GM23338 (cell line): ENCODE results near the gene LRRC25. TPM values are rescaled to one million over a fixed set of nuclear protein-coding genes. Genes with fewer than 3 reads are reported as not detected.

Experiments
- CREB1 ChIP-seq: fragments of 250-450 bp; sonication (Bioruptor Pico); IDR thresholded peaks from 2 replicates; pipeline ENCODE4 v1.5.0; 2020; ENCODE audit warnings: low read depth, mild to moderate bottlenecking, moderate library complexity
- CTCF ChIP-seq, 2 experiments: fragments of 200-600 bp in 1 of 2; sonication (generic) in 1 of 2; conservative IDR thresholded peaks; 2 replicates each; pipeline versions ENCODE4 v1.5.1 to v1.6.1; 2016 to 2017; ENCODE audit warnings: antibody characterized with exemption in 2 of 2, low read depth in 2 of 2, mild to moderate bottlenecking in 2 of 2, moderate library complexity in 1 of 2
- ETS1 ChIP-seq: IDR thresholded peaks from 2 replicates; pipeline ENCODE4 v1.6.1; 2016; ENCODE audit warnings: antibody characterized with exemption
- EZH2 ChIP-seq: fragments of 200-600 bp; sonication (generic); IDR thresholded peaks from one replicate; pipeline ENCODE4 v1.8.0; 2017; ENCODE audit warnings: antibody characterized with exemption, mild to moderate bottlenecking, low read depth; ENCODE audit not compliant: unreplicated experiment
- EZH2phosphoT487 ChIP-seq: fragments of 200-600 bp; sonication (generic); IDR thresholded peaks from one replicate; pipeline ENCODE4 v1.8.1; 2018; ENCODE audit warnings: antibody characterized with exemption; ENCODE audit not compliant: unreplicated experiment
- JUNB ChIP-seq: IDR thresholded peaks from one replicate; pipeline ENCODE4 v1.6.1; 2016; ENCODE audit warnings: antibody characterized with exemption; ENCODE audit not compliant: unreplicated experiment
- NANOG ChIP-seq: IDR thresholded peaks from 2 replicates; pipeline ENCODE4 v1.6.1; 2016; ENCODE audit warnings: antibody characterized with exemption, borderline replicate concordance
- POLR2AphosphoS5 ChIP-seq: IDR thresholded peaks from 2 replicates; pipeline ENCODE4 v1.6.1; 2016; ENCODE audit warnings: antibody characterized with exemption, low read depth
- STAT1 ChIP-seq: IDR thresholded peaks from one replicate; pipeline ENCODE4 v1.6.1; 2016; ENCODE audit warnings: antibody characterized with exemption; ENCODE audit not compliant: unreplicated experiment
- ZNF114 ChIP-seq: fragments of 250-450 bp; sonication (Bioruptor Pico); IDR thresholded peaks from 2 replicates; pipeline ENCODE4 v1.5.0; 2020; ENCODE audit warnings: mild to moderate bottlenecking, moderate library complexity
- ZNF331 ChIP-seq: fragments of 250-450 bp; sonication (Bioruptor Pico); IDR thresholded peaks from 2 replicates; pipeline ENCODE4 v1.5.0; 2020; ENCODE audit warnings: low read depth, mild to moderate bottlenecking, moderate library complexity
- ZNF462 ChIP-seq: fragments of 250-450 bp; sonication (Bioruptor Pico); IDR thresholded peaks from 2 replicates; pipeline ENCODE4 v1.5.0; 2020; ENCODE audit warnings: mild to moderate bottlenecking, moderate library complexity
- polyA plus RNA-seq: library from polyadenylated mRNA; unstranded; fragments of >200 nt; fragmentation: Nextera tagmentation; extraction: Ambion mirVana; gene quantifications from 2 replicates; pipeline ENCODE4 v1.2.1, GENCODE V29; 2016
- total RNA-seq: library from RNA; depleted of rRNA; stranded (reverse); fragments of >200 nt; shearing (Covaris generic); gene quantifications from 2 replicates; pipeline ENCODE4 v1.2.3, GENCODE V29; 2014

The LRRC25 gene
- total and polyA plus RNA-seq, 2 experiments from 2014 or later: 0.17 to 0.24 TPM

- TF ChIP-seq ZNF462 (CRISPR knock-in tag) (no peak), STAT1 (no peak), JUNB (no peak), ZNF114 (CRISPR knock-in tag) (no peak), POLR2AphosphoS5 (no peak), ZNF331 (CRISPR knock-in tag) (no peak), CREB1 (CRISPR knock-in tag) (no peak), ETS1 (no peak), EZH2phosphoT487 (no peak), CTCF (conservative IDR thresholded peaks at IDR 0.05; ENCODE audit: low read depth in 2 of 2) (no peak), NANOG (no peak), EZH2 (no peak)
Observed at GRCh38 chr19:18396471-18397241, 766 bp downstream of the LRRC25 start (continued).
